Measurements from ENCODE around the gene LTBR.
A peak's percentile ranks its signal among the peaks of the same experiment; 100 is the strongest.

The LTBR gene

DNA sequence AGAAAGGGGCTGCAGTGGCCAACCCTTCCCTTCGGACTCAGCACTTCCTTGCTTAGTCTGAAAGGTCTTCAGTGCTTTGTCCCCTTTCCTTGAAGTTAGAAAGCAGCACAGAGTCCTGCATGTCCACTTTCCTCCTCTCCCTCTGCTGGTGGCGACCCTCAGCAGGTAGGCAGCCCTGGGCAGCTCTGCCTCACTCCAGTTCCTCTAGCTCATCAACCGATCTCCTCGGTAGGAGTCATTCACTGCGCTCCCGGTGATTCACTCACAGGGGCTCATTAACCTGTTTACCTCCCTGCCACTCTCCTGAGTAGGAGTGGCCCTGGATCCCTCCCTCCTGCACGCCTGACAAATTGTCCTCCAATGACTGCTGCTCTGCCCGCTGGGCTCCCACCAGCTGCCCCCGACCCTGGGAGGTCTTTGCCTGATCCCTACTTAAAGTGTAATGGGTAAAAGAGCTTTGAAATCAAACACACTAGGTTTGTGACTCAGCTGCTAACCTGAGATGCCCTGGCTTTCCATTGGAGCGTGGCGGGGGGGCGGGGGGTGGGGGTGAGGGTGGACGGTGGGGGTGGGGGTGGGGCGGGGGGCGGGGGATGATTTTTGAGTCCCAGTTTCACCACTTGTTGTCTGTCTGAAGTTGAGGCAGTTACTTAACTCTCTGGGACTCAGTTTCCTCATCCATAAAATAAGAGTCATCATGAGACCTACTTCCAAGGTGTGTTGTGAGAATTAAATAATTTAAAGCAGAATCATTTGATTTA lies 12.8 kb upstream of the LTBR start:
- Histone ChIP-seq H3K4me3 (ENCODE audit: low read length in 2 of 2) (no peak overlapping the region), H3K27ac (ENCODE audit: low read length) (no peak overlapping the region), H3K36me3 (ENCODE audit: control insufficient read depth in 2 of 2, insufficient read depth in 2 of 2, low read length in 2 of 2) (no peaks in the 10 kb centered on the region), H3K9ac (ENCODE audit: low read length in 2 of 2) (peak overlapping the region in 1 of 2 donors; percentile 13), H3K9me3 (ENCODE audit: control insufficient read depth in 2 of 2, low read length in 2 of 2) (no peaks in the 10 kb centered on the region), H3K27me3 (ENCODE audit: control insufficient read depth in 1 of 2, insufficient read depth in 2 of 2, low read length in 2 of 2) (no peaks in the 10 kb centered on the region), H3K4me1 (ENCODE audit: control insufficient read depth, insufficient read depth, low read length) (peaks cover 7% of the 10 kb centered on the region)

DNA sequence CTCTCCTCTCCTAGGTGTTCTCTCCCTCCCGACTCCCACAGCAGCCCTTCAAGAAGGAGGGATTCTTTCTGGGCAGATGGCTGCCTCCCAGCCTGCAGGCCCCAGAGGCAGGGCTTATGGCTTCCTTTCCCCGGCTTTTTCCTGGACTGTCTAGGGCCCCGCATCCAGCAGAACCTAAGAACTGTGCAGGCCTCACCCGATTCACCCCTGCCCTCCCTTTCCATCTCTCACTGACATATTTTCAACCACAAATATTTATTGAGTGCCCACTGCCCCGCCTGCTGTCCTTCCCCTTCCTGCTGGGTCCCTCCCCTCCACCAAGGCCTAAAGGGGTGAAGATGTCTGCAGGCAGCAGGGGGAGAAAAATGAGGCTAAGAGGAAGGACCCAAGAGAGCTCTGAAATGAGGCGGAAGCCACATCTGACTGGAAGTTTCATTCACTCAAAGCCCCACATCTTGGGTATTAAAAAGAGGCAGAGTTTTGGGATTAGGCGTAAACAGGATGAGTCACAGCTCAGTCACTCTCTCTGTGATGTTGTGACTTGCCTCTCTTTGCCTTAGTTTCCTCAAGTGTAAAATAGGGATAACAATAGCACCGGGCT lies 11.5 kb upstream of the LTBR start:
- Histone ChIP-seq H3K36me3 (ENCODE audit: control insufficient read depth in 2 of 2, insufficient read depth in 2 of 2, low read length in 2 of 2) (no peaks in the 10 kb centered on the region), H3K9ac (ENCODE audit: low read length in 2 of 2) (peak overlapping the region in 1 of 2 donors; percentile 29), H3K4me3 (ENCODE audit: low read length in 2 of 2) (no peak overlapping the region), H3K4me1 (ENCODE audit: control insufficient read depth, insufficient read depth, low read length) (peaks cover 20% of the 10 kb centered on the region), H3K27ac (ENCODE audit: low read length) (no peak overlapping the region), H3K9me3 (ENCODE audit: control insufficient read depth in 2 of 2, low read length in 2 of 2) (no peaks in the 10 kb centered on the region), H3K27me3 (ENCODE audit: control insufficient read depth in 1 of 2, insufficient read depth in 2 of 2, low read length in 2 of 2) (no peaks in the 10 kb centered on the region)

DNA sequence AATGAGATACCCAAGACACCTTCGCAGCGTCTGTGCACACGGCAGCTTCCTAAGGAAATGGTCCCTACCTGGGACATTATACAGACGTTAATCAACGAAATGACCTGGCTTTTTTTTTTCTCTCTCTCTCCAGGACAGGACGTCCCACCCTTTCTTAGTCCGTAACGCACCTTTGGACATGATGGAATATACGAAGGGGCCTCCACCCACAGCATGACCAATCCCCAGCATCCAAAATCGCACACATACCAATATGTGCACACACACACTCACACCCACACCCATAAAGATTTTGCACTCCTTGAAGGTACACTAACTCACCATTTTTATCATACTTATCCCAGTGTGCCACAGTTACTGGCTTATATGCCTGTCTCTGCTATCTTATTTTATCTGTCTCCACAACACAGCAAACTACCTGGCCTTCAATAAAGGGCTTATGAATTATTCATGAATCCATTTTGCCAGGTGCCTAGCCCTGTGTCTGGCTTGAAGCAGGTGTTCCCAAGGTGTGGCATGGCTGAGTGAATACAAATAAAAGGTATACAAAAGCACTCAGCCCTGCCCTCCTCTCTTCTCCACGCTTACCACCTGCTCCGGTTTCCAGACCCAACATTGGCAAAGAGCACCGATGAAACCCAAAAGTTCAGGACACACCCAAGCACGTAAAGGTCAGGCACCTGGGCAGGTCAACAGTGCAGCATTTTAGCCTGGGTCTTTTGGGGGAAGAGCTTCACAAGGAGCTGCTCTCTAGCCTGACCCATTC lies 10.8 kb upstream of the LTBR start:
- H3K9me3 ChIP-seq (ENCODE audit: control insufficient read depth in 2 of 2, low read length in 2 of 2), result no peaks in the 10 kb centered on the region
- no peak overlapping the region for H3K4me3 ChIP-seq (ENCODE audit: low read length in 2 of 2)
- peaks cover 22% of the 10 kb centered on the region for H3K4me1 ChIP-seq (ENCODE audit: control insufficient read depth, insufficient read depth, low read length)
- no peak overlapping the region for H3K27ac ChIP-seq (ENCODE audit: low read length)
- no peaks in the 10 kb centered on the region for H3K36me3 ChIP-seq (ENCODE audit: control insufficient read depth in 2 of 2, insufficient read depth in 2 of 2, low read length in 2 of 2)
- no peaks in the 10 kb centered on the region for H3K27me3 ChIP-seq (ENCODE audit: control insufficient read depth in 1 of 2, insufficient read depth in 2 of 2, low read length in 2 of 2)
- no peak overlapping the region for H3K9ac ChIP-seq (ENCODE audit: low read length in 2 of 2)

DNA sequence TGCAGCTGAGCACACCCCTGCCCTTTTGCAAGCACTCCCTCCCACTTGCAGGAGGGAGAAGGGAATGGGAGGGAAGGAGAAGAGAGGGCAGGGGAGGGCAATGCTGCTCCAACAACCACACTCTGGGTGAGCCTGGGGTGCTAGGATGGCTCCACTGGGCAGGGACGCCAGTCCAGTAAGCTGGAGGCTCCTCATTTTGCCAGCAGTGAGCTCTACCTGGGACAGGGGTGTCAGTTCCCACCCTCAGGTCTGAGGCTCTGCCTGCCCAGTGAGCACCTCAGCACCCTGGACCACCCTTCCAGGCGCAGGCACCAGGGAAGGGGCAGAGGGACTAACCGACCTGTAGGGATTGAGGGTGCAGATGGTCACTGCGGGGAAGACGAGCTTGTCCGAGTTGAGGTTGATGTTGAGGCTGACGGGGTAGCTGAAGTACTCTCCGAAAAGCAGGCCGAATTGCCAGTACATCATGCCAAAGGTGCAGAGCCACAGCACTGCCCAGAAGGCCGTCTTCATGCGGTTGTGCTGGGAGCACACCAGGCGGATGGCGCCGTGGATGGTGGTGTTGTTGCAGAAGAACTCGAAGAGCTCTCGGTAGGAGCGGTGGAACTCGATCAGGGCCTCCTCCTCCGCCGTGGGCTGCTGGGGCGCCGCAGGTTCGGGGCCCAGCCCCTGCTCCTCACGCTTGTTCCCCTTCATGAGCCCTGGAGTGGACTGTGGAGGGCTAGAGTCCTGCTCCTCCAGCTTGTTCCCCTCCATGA lies 9.8 kb upstream of the LTBR start:
- Histone ChIP-seq H3K27me3 (ENCODE audit: control insufficient read depth in 1 of 2, insufficient read depth in 2 of 2, low read length in 2 of 2) (no peaks in the 10 kb centered on the region), H3K4me1 (ENCODE audit: control insufficient read depth, insufficient read depth, low read length) (peaks cover 25% of the 10 kb centered on the region), H3K36me3 (ENCODE audit: control insufficient read depth in 2 of 2, insufficient read depth in 2 of 2, low read length in 2 of 2) (no peaks in the 10 kb centered on the region), H3K27ac (ENCODE audit: low read length) (no peak overlapping the region), H3K9ac (ENCODE audit: low read length in 2 of 2) (no peak overlapping the region), H3K9me3 (ENCODE audit: control insufficient read depth in 2 of 2, low read length in 2 of 2) (no peaks in the 10 kb centered on the region), H3K4me3 (ENCODE audit: low read length in 2 of 2) (no peak overlapping the region)

DNA sequence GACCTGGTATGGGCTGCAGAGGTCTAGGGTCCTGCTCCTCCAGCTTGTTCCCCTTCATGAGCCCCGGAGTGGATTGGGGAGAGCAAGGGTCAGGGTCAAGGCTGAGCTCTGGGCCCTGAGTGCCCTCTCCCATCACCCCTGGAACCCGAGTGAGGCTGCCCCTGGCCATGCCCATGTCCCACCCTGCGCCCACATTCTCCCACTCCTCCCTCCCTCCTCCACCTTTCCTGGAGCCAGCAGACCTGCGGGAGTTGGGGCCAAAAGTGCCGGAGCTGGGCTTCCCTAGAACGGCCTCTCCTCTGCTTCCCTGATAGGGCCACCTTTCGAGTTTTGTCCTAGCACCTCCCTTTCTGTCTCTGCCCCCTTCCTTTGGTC lies 9.2 kb upstream of the LTBR start:
- peaks cover 29% of the 10 kb centered on the region for H3K4me1 ChIP-seq (ENCODE audit: control insufficient read depth, insufficient read depth, low read length)
- no peaks in the 10 kb centered on the region for H3K9me3 ChIP-seq (ENCODE audit: control insufficient read depth in 2 of 2, low read length in 2 of 2)
- H3K4me3 ChIP-seq (ENCODE audit: low read length in 2 of 2), result no peak overlapping the region
- H3K9ac ChIP-seq (ENCODE audit: low read length in 2 of 2), result no peak overlapping the region
- no peaks in the 10 kb centered on the region for H3K36me3 ChIP-seq (ENCODE audit: control insufficient read depth in 2 of 2, insufficient read depth in 2 of 2, low read length in 2 of 2)
- no peaks in the 10 kb centered on the region for H3K27me3 ChIP-seq (ENCODE audit: control insufficient read depth in 1 of 2, insufficient read depth in 2 of 2, low read length in 2 of 2)
- H3K27ac ChIP-seq (ENCODE audit: low read length), result no peak overlapping the region

DNA sequence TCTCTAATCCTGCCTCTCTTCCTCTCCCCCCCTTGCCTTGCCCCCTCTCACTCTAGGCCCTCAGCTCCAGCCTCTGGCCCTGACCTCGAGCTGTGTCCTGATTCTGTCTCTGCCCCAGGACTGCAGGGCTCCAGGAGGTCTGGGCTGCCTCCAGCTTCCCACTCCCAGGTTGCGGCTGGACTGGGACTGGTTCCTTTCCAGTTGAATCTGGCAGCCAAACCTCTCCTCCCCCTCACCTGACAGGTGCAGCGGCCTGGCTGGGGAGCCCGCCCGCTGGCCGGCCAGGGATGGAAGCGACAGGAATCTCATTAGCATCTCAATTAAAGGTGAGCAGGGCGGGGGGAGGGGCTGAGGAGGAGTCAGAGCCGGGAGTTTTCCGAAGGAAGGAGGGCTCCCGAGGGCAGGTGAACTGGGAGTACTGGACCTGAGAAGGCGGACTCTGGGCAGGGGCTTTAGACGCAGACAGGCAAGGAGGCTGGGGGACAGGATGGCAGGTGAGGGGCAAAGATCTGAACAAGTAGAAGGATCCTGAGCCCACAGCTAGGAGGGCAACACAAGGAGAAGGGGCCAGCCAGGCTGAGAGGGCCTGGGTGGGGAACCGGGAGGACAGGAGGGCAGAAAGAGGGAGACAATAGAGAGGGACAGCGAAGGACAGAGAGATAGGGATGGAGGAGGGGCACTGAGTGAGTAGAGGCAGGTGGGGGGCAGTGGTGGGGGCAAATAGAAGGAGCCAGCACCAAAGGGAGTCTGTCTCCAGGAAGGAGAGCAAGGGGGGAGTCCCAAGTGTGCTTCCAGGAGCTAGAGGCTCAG lies 8.5 kb upstream of the LTBR start, which contains the start of gene SCNN1A:
SCNN1A (minus strand) TSS at position 295 of the 810 bp plus-strand sequence. CDS start 780 bp downstream, outside the sequence.
- Histone ChIP-seq H3K9me3 (ENCODE audit: control insufficient read depth in 2 of 2, low read length in 2 of 2) (no peaks in the 10 kb centered on the region), H3K27me3 (ENCODE audit: control insufficient read depth in 1 of 2, insufficient read depth in 2 of 2, low read length in 2 of 2) (no peaks in the 10 kb centered on the region), H3K9ac (ENCODE audit: low read length in 2 of 2) (peak within 1 kb of the TSS in 1 of 2 donors; percentile 42), H3K27ac (ENCODE audit: low read length) (peak within 1 kb of the TSS; percentile 55), H3K4me1 (ENCODE audit: control insufficient read depth, insufficient read depth, low read length) (peaks cover 33% of the 10 kb centered on the region), H3K4me3 (ENCODE audit: low read length in 2 of 2) (peak within 1 kb of the TSS in 1 of 2 donors; percentile 40), H3K36me3 (ENCODE audit: control insufficient read depth in 2 of 2, insufficient read depth in 2 of 2, low read length in 2 of 2) (no peaks in the 10 kb centered on the region)

DNA sequence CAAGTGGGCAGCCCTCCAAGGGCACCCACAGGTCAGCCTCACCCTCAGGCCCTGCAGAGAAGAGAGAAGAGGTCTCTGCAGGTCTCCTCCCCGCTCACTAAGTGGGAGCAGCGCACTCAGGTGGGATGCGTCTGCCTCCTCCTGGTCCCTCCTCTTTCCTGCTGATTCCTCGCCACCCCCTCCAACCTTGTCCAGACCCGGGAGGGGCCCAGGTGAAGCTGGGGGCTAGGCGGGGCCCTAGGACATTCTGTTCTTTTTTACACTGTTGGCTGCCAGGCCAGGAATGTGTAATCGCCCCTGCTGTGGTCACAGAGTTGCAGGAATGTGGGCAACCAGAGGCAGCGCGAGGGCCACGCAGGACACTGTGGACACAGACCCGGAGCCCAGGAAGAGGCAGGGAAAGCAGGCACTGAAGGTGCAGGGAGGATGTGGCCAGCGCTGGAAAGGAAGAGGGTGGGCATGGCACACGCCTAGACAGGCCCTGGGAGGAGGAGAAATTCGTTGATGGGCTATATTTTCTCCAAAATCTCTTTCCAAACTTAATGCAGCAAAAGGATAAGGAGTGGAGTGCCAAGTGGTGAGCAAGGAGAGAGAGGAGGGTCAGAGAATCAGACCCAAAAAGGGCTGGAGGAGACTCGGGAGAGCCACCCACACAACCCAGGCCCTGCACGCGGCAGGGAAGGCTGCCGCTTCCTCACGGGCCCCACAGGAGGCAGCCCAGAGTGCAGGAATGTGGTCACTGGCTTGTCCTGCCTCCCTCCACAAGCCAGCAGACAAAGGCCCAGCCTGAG lies 7.7 kb upstream of the LTBR start:
- no peaks in the 10 kb centered on the region for H3K9me3 ChIP-seq (ENCODE audit: control insufficient read depth in 2 of 2, low read length in 2 of 2)
- H3K4me1 ChIP-seq (ENCODE audit: control insufficient read depth, insufficient read depth, low read length), result peaks cover 36% of the 10 kb centered on the region
- no peaks in the 10 kb centered on the region for H3K27me3 ChIP-seq (ENCODE audit: control insufficient read depth in 1 of 2, insufficient read depth in 2 of 2, low read length in 2 of 2)
- no peaks in the 10 kb centered on the region for H3K36me3 ChIP-seq (ENCODE audit: control insufficient read depth in 2 of 2, insufficient read depth in 2 of 2, low read length in 2 of 2)
- peak overlapping the region; percentile 55 for H3K27ac ChIP-seq (ENCODE audit: low read length)
- H3K4me3 ChIP-seq (ENCODE audit: low read length in 2 of 2), result peak overlapping the region in 1 of 2 donors; percentile 40
- H3K9ac ChIP-seq (ENCODE audit: low read length in 2 of 2), result peak overlapping the region in 1 of 2 donors; percentile 42

DNA sequence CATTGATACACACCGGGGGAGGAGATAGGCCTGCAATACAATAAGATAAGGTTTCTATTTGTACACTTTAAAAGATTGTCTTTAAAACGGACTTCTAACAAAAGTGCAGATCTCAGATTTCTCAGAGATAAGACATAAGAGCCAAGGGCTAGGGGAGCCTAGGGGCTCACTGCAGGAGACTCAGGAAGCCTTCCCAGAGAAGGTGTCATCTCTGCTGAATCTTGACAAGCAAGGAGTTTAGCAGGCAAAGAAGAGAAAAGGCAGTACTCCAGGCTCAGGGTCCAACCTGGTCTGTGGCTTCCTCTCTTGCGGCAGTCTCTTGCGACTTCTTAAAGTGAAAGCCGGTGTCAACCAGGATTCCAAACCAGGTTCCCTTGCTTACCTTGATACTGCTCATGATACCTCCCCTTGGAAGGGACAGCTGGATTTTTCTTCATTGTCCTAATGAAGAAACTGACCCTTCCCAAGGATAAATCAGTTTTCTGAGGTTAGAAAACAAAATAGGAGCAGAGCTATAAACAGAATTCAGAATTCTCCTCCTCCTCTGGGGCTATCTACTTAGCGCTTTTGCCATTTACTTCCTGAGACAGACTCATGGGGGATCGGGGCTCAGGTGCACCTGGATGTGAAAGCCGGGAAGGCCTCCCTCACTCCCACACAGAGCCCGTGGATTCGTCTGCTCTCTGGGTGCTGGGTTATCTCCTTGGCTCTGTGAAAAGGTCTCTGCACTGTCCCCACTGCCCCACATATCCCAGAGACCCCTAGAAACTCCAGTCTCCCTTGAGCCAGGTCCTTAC lies 6.9 kb upstream of the LTBR start:
- H3K27me3 ChIP-seq (ENCODE audit: control insufficient read depth in 1 of 2, insufficient read depth in 2 of 2, low read length in 2 of 2), result no peaks in the 10 kb centered on the region
- H3K9me3 ChIP-seq (ENCODE audit: control insufficient read depth in 2 of 2, low read length in 2 of 2), result no peaks in the 10 kb centered on the region
- H3K9ac ChIP-seq (ENCODE audit: low read length in 2 of 2), result peak overlapping the region in 1 of 2 donors; percentile 42
- H3K27ac ChIP-seq (ENCODE audit: low read length), result peak overlapping the region; percentile 55
- H3K36me3 ChIP-seq (ENCODE audit: control insufficient read depth in 2 of 2, insufficient read depth in 2 of 2, low read length in 2 of 2), result no peaks in the 10 kb centered on the region
- peak overlapping the region in 1 of 2 donors; percentile 22 for H3K4me3 ChIP-seq (ENCODE audit: low read length in 2 of 2)
- H3K4me1 ChIP-seq (ENCODE audit: control insufficient read depth, insufficient read depth, low read length), result peaks cover 36% of the 10 kb centered on the region

DNA sequence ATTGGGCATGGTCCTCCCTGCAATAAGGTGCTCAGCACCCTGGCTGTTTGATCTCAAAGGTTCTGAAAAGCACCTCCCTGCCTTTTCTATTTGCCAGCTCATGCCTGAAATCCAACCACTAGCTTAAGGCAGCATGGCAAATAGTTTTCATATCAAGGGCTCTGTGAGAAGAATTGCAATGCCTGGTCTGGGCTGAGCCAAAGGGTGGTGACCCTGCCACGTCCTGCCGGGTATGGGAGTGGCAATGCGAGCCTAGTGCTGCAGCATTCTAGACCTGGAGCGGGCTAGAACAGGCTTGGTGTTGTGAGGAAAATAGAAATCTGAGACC lies 6.3 kb upstream of the LTBR start:
- H3K27me3 ChIP-seq (ENCODE audit: control insufficient read depth in 1 of 2, insufficient read depth in 2 of 2, low read length in 2 of 2), result no peaks in the 10 kb centered on the region
- H3K9ac ChIP-seq (ENCODE audit: low read length in 2 of 2), result peak overlapping the region in 1 of 2 donors; percentile 21
- H3K27ac ChIP-seq (ENCODE audit: low read length), result no peak overlapping the region
- no peak overlapping the region for H3K4me3 ChIP-seq (ENCODE audit: low read length in 2 of 2)
- H3K4me1 ChIP-seq (ENCODE audit: control insufficient read depth, insufficient read depth, low read length), result peaks cover 38% of the 10 kb centered on the region
- no peaks in the 10 kb centered on the region for H3K9me3 ChIP-seq (ENCODE audit: control insufficient read depth in 2 of 2, low read length in 2 of 2)
- H3K36me3 ChIP-seq (ENCODE audit: control insufficient read depth in 2 of 2, insufficient read depth in 2 of 2, low read length in 2 of 2), result no peaks in the 10 kb centered on the region

Measured in stomach smooth muscle (tissue), 2 donors.